Ecto neural progenitor cell (in vitro differentiated cells): Measurements from ENCODE around the gene IGFBP2.
A peak's percentile ranks its signal among the peaks of the same experiment; 100 is the strongest.

Source experiments
- DNase-seq: peaks from one replicate; pipeline ENCODE4 v3.0.0-alpha.2; 2018; ENCODE audit warnings: low spot score

IGFBP2 gene

DNA sequence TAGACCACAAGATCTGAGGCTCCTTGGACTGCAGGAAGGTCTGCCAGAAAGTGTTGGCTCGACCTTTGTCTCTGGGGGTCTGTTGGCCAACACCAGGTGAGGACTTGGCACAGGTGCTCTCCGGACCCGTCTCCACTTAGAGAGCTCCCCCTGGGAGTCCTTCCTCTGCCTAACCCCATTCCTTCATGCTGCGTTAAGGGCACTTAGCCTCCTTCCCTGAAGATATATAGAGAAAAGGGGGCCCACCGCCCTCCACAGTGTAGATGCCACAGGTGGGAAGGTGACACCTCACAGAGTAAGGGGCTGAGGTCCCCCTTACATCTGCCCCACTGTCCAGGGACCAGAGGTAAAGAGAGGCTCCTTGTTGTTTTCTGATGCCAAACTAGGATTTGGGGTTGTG lies 53.9 kb downstream of the IGFBP2 start:
- DNase-seq: no peak

DNA sequence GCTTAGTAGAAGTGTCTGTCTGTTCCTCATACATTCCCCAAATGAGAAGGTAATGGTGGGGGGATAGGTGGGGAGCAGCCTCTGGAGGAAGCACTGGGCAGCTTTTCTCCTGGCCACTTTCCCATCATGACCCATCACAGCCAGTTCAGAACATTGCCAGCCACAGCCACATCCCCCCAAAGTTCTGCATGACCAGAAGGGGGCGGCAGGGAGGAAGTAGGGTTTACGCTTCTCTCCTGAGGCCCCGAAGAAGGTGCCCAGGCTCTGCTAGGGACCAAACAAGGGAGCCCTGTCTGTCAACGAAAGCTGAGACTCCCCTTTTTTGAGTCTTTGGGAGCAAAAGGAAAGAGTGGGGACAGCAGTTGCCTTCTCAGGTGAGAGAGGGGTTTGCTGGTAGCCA lies 54.4 kb downstream of the IGFBP2 start:
- DNase-seq: no peak

DNA sequence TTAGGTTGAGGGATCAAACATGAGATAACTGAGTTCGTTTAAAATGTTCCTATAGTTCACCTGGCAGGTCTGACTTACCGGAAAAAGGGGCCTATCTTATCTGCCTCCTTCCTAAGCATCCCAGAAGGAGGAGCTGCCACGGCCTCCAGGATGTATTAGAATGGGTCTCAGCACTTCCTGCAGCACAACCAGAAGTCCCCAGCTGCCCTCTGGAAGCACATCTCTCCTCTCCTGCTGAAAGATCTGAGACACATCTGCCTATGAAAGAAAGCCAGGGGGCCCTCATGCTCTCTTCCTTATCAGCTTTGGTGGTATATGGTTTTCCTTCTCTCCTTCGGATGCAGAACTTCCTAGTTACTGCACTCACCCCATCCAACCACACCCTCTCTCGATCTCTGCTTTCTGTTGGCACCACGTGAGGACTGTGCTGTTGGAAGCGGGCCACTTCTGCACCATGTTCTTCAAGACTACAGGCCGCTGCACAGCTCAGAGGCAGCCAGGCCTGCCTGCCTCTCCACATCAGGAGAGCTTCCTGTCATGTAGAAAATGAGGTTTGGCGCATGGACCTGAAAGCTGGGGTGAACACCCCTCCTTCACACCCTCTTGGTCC lies 55.6 kb downstream of the IGFBP2 start:
- peak; percentile 34 for DNase-seq

GRCh38 chr2:216689397-216689796 lies 56.2 kb downstream of the IGFBP2 start:
- DNase-seq: no peak

- DNase-seq: peak; percentile 90
These were observed 57.2 kb downstream of the IGFBP2 start for GRCh38 chr2:216690456-216690852.

GRCh38 chr2:216690853-216691741 lies 57.9 kb downstream of the IGFBP2 start:
- peak; percentile 82 for DNase-seq

- DNase-seq: peak; percentile 93
These were observed 59.6 kb downstream of the IGFBP2 start for GRCh38 chr2:216692636-216693413.

- DNase-seq: no peak
These were observed 60.3 kb downstream of the IGFBP2 start for GRCh38 chr2:216693414-216694080.

DNA sequence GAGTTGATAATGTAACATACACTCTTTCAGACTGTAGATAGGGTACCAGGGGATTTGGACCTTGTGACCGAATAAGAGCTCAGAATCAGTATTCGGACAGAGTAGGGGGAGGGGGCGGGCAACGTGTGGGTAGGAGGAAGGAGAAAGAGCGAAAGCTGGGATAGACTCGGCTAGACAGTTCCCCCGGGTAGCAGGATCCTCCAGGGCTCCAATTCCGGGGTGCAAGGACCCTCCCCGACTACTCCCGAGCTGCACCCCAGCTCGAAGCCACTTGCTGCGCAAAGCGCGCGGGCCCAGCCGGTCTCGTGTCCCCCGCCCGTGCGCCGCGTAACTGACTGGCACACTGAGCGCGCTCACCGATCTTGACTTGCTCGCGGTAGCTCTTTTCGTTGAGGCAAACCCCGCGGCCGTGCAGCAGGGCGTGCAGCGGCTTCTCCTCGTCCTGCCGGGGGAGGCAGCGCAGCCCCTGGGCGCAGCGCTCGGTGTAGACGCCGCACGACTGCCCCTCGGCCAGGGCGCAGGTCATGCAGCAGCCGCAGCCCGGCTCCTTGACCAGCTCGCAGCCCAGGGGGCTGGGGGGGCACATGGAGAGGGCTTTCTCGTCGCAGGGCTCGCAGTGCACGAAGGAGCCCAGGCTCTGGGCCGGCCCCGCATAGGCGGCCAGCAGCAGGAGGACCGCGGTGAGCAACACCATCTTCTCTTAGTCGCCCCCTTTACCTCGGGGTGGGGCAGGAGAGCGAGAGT lies 61.0 kb downstream of the IGFBP2 start:
- peak; percentile 77 for DNase-seq

- DNase-seq: no peak
These were observed 61.6 kb downstream of the IGFBP2 start for GRCh38 chr2:216694826-216695217.

GRCh38 chr2:216695401-216695821 lies 62.2 kb downstream of the IGFBP2 start, which contains the start of gene IGFBP5:
IGFBP5 (minus strand) TSS chr2:216695549; CDS start chr2:216694775, 774 bp downstream.
- DNase-seq: peak; percentile 89

DNA sequence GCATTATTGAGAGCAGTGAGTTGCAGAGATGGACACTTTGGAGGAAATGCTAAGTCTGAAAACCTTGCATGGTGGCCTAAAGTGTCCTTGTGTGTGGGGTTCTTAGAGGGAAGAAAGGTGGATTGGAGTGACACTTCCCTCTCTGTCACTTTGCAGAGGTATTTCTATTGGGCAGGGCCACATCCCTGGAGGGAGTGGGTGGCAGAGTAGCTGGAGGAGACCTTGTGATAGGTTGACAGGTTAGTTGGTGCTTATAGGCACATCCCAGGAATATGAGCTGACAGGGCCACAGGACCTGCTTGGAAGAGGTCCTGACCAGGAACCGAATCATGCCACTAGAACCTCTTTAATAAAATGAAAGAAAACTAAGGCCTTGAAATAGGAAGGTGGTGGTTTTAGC lies 63.1 kb downstream of the IGFBP2 start:
- peak; percentile 47 for DNase-seq

GRCh38 chr2:216696751-216697560 lies 63.7 kb downstream of the IGFBP2 start:
- no peak for DNase-seq

GRCh38 chr2:216698293-216698692 lies 65.1 kb downstream of the IGFBP2 start:
- DNase-seq: no peak

GRCh38 chr2:216698895-216699294 lies 65.7 kb downstream of the IGFBP2 start:
- DNase-seq: no peak

DNA sequence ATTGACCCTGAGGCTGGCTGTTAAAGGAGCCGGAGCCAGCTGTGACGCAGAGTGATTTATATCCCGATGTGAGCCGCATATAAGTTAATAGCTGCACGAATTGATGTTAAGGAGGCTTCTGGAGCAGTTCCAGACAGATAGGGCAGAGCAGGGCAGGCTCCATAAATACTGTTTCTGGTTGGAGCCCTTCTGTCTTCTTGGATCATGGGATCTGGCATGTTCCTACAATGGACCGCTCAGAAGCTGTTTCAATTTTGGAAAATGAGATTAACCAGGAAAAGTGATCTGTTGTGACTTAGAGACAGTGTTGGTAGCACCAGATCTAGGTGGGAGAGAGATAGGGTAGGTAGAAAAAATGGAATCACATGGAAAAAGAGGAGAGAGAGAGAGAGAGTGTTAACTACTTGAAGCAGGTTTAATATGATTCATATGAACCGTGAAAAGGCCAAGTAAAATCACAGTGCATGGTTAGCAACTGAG lies 66.9 kb downstream of the IGFBP2 start:
- DNase-seq: no peak

DNA sequence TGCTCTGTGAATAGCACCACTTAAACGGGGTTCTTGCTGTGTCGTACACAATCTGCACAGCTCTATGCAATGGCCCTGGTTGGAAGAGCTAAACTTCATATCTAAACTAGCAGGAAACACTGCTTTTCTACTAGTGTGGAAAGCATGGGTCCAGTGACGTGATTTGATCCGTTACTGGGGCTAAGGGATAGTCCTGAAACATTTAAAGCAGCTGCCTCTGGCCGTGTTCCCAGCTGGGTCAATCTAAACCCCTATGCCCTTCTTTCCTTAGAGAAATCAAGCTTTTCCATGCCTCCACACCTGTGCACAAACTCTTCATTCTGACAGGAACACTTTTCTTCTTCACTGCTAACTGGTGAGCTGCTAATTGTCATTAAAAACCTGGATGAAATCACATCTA lies 67.6 kb downstream of the IGFBP2 start:
- no peak for DNase-seq

GRCh38 chr2:216701544-216701943 lies 68.3 kb downstream of the IGFBP2 start:
- DNase-seq: no peak

- DNase-seq: no peak
These were observed 69.5 kb downstream of the IGFBP2 start for GRCh38 chr2:216702756-216703155.
